ENCODE measurements around the gene PYGM. TPM values are rescaled to one million over a fixed set of nuclear protein-coding genes. Genes with fewer than 3 reads are reported as not detected.
A peak's percentile ranks its signal among the peaks of the same experiment; 100 is the strongest.

Gene PYGM
- total RNA-seq, 3 donors from 2014 or later = 2.0 to 21.1 (median 2.8) TPM

DNA sequence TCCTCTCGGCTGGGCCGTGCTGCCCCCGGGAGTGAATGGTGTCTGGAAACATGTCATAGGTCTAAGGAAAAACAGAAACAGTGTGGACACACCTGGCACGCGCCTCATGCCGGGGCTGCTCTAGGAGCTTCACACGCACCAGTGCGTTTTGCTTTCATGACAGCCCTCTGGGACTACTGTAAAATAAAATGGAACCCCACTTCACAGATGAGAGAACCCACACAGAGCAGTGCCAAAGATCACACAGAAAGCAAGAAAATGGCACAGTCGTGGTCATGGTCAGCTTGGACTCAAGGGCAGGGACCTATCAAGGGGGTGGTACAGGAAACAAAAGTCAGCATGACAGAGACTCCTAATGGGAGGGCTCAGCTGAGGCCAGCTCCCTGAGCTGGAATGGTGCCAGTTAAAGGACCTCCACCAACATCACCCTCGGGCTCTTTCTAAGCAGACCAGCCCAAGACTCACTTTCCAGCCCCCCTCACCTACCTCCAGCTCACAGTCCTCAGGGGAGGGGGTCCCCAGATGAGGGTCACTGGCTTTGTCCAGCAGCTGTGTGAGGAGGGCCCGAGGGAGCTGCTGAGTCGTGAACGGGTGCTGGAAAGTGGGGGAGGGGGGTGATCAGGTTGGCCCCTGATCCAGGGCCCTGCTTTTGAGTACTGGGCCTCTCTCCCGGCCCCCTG, 40.0 kb upstream of the PYGM start:
- intact Hi-C loops (cut with DNase I, micrococcal nuclease) = no loop called here
- Histone ChIP-seq H3K4me1 (ENCODE audit: low read depth) (peaks cover 17% of the 10 kb centered on the region), H3K4me3 (no peak overlapping the region), H3K36me3 (ENCODE audit: low read depth) (no peaks in the 10 kb centered on the region), H3K9me3 (no peaks in the 10 kb centered on the region)
- TF ChIP-seq, protein P1, sequence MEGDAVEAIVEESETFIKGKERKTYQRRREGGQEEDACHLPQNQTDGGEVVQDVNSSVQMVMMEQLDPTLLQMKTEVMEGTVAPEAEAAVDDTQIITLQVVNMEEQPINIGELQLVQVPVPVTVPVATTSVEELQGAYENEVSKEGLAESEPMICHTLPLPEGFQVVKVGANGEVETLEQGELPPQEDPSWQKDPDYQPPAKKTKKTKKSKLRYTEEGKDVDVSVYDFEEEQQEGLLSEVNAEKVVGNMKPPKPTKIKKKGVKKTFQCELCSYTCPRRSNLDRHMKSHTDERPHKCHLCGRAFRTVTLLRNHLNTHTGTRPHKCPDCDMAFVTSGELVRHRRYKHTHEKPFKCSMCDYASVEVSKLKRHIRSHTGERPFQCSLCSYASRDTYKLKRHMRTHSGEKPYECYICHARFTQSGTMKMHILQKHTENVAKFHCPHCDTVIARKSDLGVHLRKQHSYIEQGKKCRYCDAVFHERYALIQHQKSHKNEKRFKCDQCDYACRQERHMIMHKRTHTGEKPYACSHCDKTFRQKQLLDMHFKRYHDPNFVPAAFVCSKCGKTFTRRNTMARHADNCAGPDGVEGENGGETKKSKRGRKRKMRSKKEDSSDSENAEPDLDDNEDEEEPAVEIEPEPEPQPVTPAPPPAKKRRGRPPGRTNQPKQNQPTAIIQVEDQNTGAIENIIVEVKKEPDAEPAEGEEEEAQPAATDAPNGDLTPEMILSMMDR (IDR thresholded peaks at IDR 0.05) = no peak
- DNase-seq (peak in 1 of 3 donors; percentile 42), ATAC-seq (no peak)

DNA sequence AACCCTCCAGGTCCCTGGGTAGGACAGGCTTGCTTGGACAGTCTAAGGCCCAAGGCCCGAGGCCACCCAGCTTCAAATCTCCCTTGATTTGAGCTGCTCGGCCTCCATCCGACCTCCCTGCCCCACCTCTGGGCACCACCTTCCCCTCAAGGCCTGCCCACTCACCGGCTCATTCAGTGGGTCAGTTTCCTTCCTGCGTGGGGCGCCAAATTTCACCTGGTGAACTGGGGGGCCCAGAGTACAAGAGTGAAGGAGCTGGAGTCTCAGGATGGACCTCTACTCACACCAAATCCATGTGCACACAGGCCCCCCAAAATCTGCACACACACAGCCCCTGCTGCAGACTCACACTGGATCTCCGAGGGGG, 39.5 kb upstream of the PYGM start:
- ATAC-seq = no peak
- TF ChIP-seq, protein P1 (IDR thresholded peaks at IDR 0.05) = no peak

DNA sequence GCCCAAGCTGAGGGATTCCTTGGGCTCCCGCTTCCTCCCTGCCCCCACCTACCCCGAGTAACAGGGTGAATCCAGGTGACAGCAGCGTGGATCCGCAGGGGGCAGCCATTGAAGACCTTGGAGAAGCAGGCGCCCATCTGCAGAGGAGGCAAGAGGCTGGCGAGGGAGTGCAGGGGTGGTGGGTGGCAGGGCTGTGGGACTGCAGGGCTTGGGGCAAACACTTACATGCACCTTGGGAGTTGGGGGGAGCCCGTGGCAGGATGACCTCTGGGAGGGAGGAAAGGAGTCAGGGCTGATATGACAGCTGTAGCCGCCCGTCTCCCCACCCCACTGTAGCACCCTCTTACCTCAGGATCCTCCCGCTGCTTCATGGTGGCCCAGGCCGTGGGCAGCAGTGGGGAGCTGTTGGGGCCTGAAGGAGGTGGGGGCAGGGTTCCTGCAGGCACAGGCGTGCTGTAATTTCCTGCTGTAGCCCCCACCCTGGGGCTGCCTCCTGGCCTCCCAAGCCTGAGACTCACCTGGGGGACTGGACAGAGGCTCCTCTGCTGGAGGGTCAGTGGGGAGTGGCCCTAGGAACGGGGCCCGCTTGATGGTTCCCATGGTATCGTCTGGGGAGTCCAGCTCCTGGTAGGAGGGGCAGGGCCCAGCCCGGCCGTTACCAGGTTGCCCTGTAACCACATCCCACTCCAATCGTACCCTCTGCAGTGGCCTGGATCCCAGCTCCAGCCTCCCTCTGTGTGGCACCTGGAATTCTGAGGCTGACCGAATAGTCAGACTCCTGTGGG, 37.2 kb upstream of the PYGM start:
- no peaks in the 10 kb centered on the region for H3K9me3 ChIP-seq
- H3K36me3 ChIP-seq (ENCODE audit: low read depth) = no peaks in the 10 kb centered on the region
- H3K4me3 ChIP-seq = no peak overlapping the region
- intact Hi-C loops (cut with DNase I, micrococcal nuclease) = no loop called here
- DNase-seq = peak in 2 of 3 donors; percentile 16 to 46
- TF ChIP-seq, protein P1 (IDR thresholded peaks at IDR 0.05) = no peak
- H3K4me1 ChIP-seq (ENCODE audit: low read depth) = no peaks in the 10 kb centered on the region
- no peak for ATAC-seq

More for the DNA sequence above, 39.5 kb upstream of the PYGM start:
- H3K36me3 ChIP-seq (ENCODE audit: low read depth) = no peaks in the 10 kb centered on the region
- DNase-seq = peak in 2 of 3 donors; percentile 22 to 34
- no peaks in the 10 kb centered on the region for H3K9me3 ChIP-seq
- intact Hi-C loops (cut with DNase I, micrococcal nuclease) = no loop called here
- H3K4me1 ChIP-seq (ENCODE audit: low read depth) = peaks cover 15% of the 10 kb centered on the region
- no peak overlapping the region for H3K4me3 ChIP-seq

DNA sequence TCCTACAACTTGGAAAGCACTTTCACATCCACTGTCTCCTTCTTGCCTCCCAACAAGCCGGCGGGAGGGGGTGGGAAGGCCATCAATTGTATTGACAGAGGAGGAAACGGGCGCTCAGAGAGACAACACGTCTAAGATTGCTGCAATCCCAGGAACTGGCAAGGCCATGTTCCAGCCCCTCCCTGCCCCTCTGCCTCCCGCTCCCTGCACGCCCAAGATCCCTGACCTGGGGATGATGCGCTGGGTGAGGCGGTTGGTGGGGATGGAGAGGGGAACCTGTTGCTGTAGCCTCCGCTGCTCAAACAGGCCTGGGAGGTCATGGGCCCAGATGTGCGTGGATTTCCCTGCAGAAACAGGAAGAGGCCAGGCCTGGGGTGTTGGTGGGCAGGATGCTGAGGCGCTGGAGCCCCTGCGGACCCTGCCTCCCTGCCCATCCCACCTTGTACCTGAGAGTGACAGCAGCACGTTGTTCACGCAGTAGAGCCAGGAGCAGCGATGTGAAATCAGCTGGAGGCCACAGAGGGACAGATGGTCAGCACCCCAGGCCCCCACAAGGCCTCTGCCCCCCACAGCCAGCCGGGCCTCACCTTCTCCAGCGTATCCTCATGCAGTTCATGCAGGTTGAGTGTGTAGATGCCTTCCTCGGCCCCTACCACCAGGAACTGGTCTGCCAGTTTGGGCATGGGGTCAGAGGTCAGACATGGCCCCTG, 36.4 kb upstream of the PYGM start:
- intact Hi-C loops (cut with DNase I, micrococcal nuclease) = no loop called here
- Histone ChIP-seq H3K9me3 (no peaks in the 10 kb centered on the region), H3K4me1 (ENCODE audit: low read depth) (no peaks in the 10 kb centered on the region)

DNA sequence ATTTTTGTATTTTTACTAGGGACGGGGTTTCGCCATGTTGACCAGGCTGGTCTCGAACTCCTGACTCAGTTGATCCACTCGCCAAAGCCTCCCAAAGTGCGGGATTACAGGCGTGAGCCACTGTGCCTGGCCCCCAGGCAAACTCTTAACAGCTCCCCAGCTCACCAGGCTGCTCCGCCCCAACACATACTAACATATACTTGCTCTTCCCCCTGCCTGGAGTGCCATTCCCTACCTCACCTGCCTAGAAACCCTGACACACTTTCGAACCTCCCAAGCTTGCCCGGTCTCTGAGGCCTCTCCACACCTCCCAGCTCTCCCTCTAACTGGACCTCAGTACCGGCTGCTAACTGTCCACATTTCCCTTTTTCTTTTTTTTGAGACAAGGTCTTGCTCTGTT, 34.8 kb upstream of the PYGM start:
- no peaks in the 10 kb centered on the region for H3K9me3 ChIP-seq
- TF ChIP-seq, protein P1 (IDR thresholded peaks at IDR 0.05) = no peak
- no peaks in the 10 kb centered on the region for H3K4me1 ChIP-seq (ENCODE audit: low read depth)
- H3K4me3 ChIP-seq = no peak overlapping the region
- H3K36me3 ChIP-seq (ENCODE audit: low read depth) = no peaks in the 10 kb centered on the region
- intact Hi-C loops (cut with DNase I, micrococcal nuclease) = no loop called here
- DNase-seq = no peak
- ATAC-seq = no peak

More for the DNA sequence above, 36.4 kb upstream of the PYGM start:
- TF ChIP-seq, protein P1 (IDR thresholded peaks at IDR 0.05) = no peak
- Histone ChIP-seq H3K36me3 (ENCODE audit: low read depth) (no peaks in the 10 kb centered on the region), H3K4me3 (no peak overlapping the region)
- no peak for ATAC-seq
- DNase-seq = peak in 1 of 3 donors; percentile 44

Data from mucosa of descending colon (tissue), 3 donors.